H9 (cell line): ENCODE measurements around the gene IQCK. TPM values are rescaled to one million over a fixed set of nuclear protein-coding genes. Genes with fewer than 3 reads are reported as not detected.

Experiments used
- DNase-seq: peaks from one replicate; pipeline ENCODE4 v3.0.0-alpha.2; 2017
- H2AFZ ChIP-seq: one replicate; pipeline ENCODE4 v1.6.1; 2013; ENCODE audit warnings: mild to moderate bottlenecking, low read length, control low read depth, moderate library complexity
- H2AK5ac ChIP-seq: 2 replicates; pipeline ENCODE4 v1.6.1; 2013; ENCODE audit warnings: low read length, control low read depth, mixed read lengths; ENCODE audit not compliant: insufficient read length
- H2BK120ac ChIP-seq: one replicate; pipeline ENCODE4 v1.6.1; 2013; ENCODE audit warnings: low read depth, mild to moderate bottlenecking, low read length, control low read depth, inconsistent platforms; ENCODE audit not compliant: poor library complexity, severe bottlenecking
- H2BK12ac ChIP-seq: 2 replicates; pipeline ENCODE4 v1.6.1; 2013; ENCODE audit warnings: low read length, control low read depth, mixed read lengths, low read depth; ENCODE audit not compliant: insufficient read length
- H2BK15ac ChIP-seq: 2 replicates; pipeline ENCODE4 v1.6.1; 2013; ENCODE audit warnings: low read depth, low read length, control low read depth
- H2BK20ac ChIP-seq: one replicate; pipeline ENCODE4 v1.6.1; 2013; ENCODE audit warnings: low read depth, mild to moderate bottlenecking, low read length, control low read depth, inconsistent platforms; ENCODE audit not compliant: poor library complexity, severe bottlenecking
- H2BK5ac ChIP-seq: 2 replicates; pipeline ENCODE4 v1.6.1; 2013; ENCODE audit warnings: low read length, control low read depth, mixed read lengths; ENCODE audit not compliant: insufficient read length
- H3K14ac ChIP-seq: 2 replicates; pipeline ENCODE4 v1.6.1; 2013; ENCODE audit warnings: low read length, control low read depth; ENCODE audit not compliant: insufficient read depth
- H3K18ac ChIP-seq: 2 replicates; pipeline ENCODE4 v1.6.1; 2013; ENCODE audit warnings: low read depth, mild to moderate bottlenecking, mixed read lengths, low read length, control low read depth; ENCODE audit not compliant: insufficient read length
- H3K23ac ChIP-seq: 2 replicates; pipeline ENCODE4 v1.6.1; 2013; ENCODE audit warnings: low read length, control low read depth, mixed read lengths, low read depth; ENCODE audit not compliant: insufficient read length
- H3K23me2 ChIP-seq: 2 replicates; pipeline ENCODE4 v1.6.1; 2013; ENCODE audit warnings: low read depth, mild to moderate bottlenecking, mixed read lengths, low read length, control low read depth; ENCODE audit not compliant: insufficient read length, poor library complexity, severe bottlenecking
- H3K27ac ChIP-seq: 2 replicates; pipeline ENCODE4 v1.5.1; 2013; ENCODE audit warnings: low read length, control low read depth, mixed read lengths, low read depth; ENCODE audit not compliant: insufficient read length
- H3K27me3 ChIP-seq: 2 replicates; pipeline ENCODE4 v1.6.1; 2013; ENCODE audit warnings: low read length, control low read depth, inconsistent platforms; ENCODE audit not compliant: insufficient read depth
- H3K4ac ChIP-seq: 2 replicates; pipeline ENCODE4 v1.6.1; 2013; ENCODE audit warnings: low read depth, mild to moderate bottlenecking, control low read depth, inconsistent platforms, low read length, moderate library complexity
- H3K4me1 ChIP-seq: 2 replicates; pipeline ENCODE4 v1.6.1; 2013; ENCODE audit warnings: low read length, control low read depth, inconsistent platforms; ENCODE audit not compliant: insufficient read depth
- H3K4me2 ChIP-seq: 2 replicates; pipeline ENCODE4 v1.6.1; 2013; ENCODE audit warnings: low read length, control low read depth, mixed read lengths; ENCODE audit not compliant: insufficient read length, insufficient read depth
- H3K56ac ChIP-seq: 2 replicates; pipeline ENCODE4 v1.6.1; 2013; ENCODE audit warnings: low read depth, mild to moderate bottlenecking, mixed read lengths, low read length, control low read depth; ENCODE audit not compliant: insufficient read length
- H3K79me1 ChIP-seq: 2 replicates; pipeline ENCODE4 v1.6.1; 2013; ENCODE audit warnings: low read depth, mild to moderate bottlenecking, moderate library complexity, low read length, control low read depth, inconsistent platforms; ENCODE audit not compliant: insufficient read depth, poor library complexity, severe bottlenecking
- H3K79me2 ChIP-seq: 2 replicates; pipeline ENCODE4 v1.6.1; 2013; ENCODE audit warnings: low read length, control low read depth, inconsistent platforms; ENCODE audit not compliant: insufficient read depth
- H3K9ac ChIP-seq: 2 replicates; pipeline ENCODE4 v1.6.1; 2013; ENCODE audit warnings: low read length, control low read depth, mixed read lengths; ENCODE audit not compliant: insufficient read length; ENCODE audit errors: extremely low read depth
- H3K9me3 ChIP-seq: one replicate; pipeline ENCODE4 v1.6.1; 2013; ENCODE audit warnings: low read depth, low read length, inconsistent platforms; ENCODE audit not compliant: control insufficient read depth
- H3T11ph ChIP-seq: one replicate; pipeline ENCODE4 v1.6.1; 2013; ENCODE audit warnings: mild to moderate bottlenecking, low read length, control low read depth, inconsistent platforms
- H4K20me1 ChIP-seq: one replicate; pipeline ENCODE4 v1.6.1; 2013; ENCODE audit not compliant: control insufficient read depth, insufficient read length, insufficient read depth
- H4K5ac ChIP-seq: 2 replicates; pipeline ENCODE4 v1.6.1; 2013; ENCODE audit warnings: low read depth, mild to moderate bottlenecking, mixed read lengths, low read length, control low read depth; ENCODE audit not compliant: insufficient read length
- H4K8ac ChIP-seq: replicated peaks from 2 replicates; pipeline ENCODE4 v1.6.1; 2013; ENCODE audit warnings: low read length, control low read depth, mixed read lengths, low read depth; ENCODE audit not compliant: insufficient read length
- H4K91ac ChIP-seq: 2 replicates; pipeline ENCODE4 v1.6.1; 2013; ENCODE audit warnings: low read depth, mild to moderate bottlenecking, moderate library complexity, mixed read lengths, low read length, control low read depth; ENCODE audit not compliant: insufficient read length
- H3K27ac Mint-ChIP-seq, 3 experiments: 2 replicates in 2 of 3; 3 replicates in 1 of 3; pipeline ENCODE4 v1.8.0; 2020 to 2021; ENCODE audit warnings: mixed read lengths in 3 of 3, mild to moderate bottlenecking in 1 of 3, moderate library complexity in 1 of 3
- H3K27me3 Mint-ChIP-seq: 2 replicates; pipeline ENCODE4 v1.8.0; 2021; ENCODE audit warnings: low read depth, mild to moderate bottlenecking, moderate library complexity, mixed read lengths
- H3K36me3 Mint-ChIP-seq, 3 experiments: 2 replicates in 2 of 3; 3 replicates in 1 of 3; pipeline ENCODE4 v1.8.0; 2020 to 2021; ENCODE audit warnings: low read depth in 3 of 3, mixed read lengths in 3 of 3; ENCODE audit not compliant: insufficient read depth in 1 of 3
- H3K4me1 Mint-ChIP-seq, 2 experiments: 2 replicates each; pipeline ENCODE4 v1.8.0; 2020; ENCODE audit warnings: mixed read lengths in 2 of 2
- H3K4me3 Mint-ChIP-seq, 2 experiments: 2 replicates in 1 of 2; 3 replicates in 1 of 2; pipeline ENCODE4 v1.8.0; 2020 to 2021; ENCODE audit warnings: mild to moderate bottlenecking in 2 of 2, mixed read lengths in 2 of 2, moderate library complexity in 1 of 2
- H3K9me3 Mint-ChIP-seq, 2 experiments: 2 replicates in 1 of 2; 3 replicates in 1 of 2; pipeline ENCODE4 v1.8.0; 2020; ENCODE audit warnings: mild to moderate bottlenecking in 2 of 2, mixed read lengths in 2 of 2, moderate library complexity in 1 of 2
- CTCF ChIP-seq: fragments of 200-600 bp; sonication (generic); conservative IDR thresholded peaks from 3 replicates; pipeline ENCODE4 v1.8.0; 2021; ENCODE audit warnings: antibody characterized with exemption, mild to moderate bottlenecking
- WGBS: extraction: QIAGEN DNeasy Blood & Tissue Kit; methylation state at CpG from one replicate; pipeline ENCODE4 v1.1.7; 2013; ENCODE audit warnings: missing lambda C conversion rate, low lambda C conversion rate, mixed read lengths; ENCODE audit not compliant: insufficient read length; ENCODE audit errors: extremely low coverage; 5-methylcytosine and 5-hydroxymethylcytosine counted together
- total RNA-seq: library from RNA; stranded (reverse); gene quantifications from 2 replicates; pipeline ENCODE4 v1.2.1, GENCODE V29; 2021

The IQCK gene
- total RNA-seq, 1 experiment from 2014 or later = 9.0 TPM

- Histone ChIP-seq H3K79me2 (no peaks in the 10 kb centered on the region), H3K9me3 (no peaks in the 10 kb centered on the region), H2AK5ac (no peak overlapping the region), H4K8ac (no peak overlapping the region), H3K18ac (no peak overlapping the region), H3K14ac (no peak overlapping the region), H2AFZ (no peak overlapping the region), H3K4ac (no peak overlapping the region), H3K23me2 (no peaks in the 10 kb centered on the region), H2BK12ac (no peak overlapping the region), H3K23ac (no peak overlapping the region), H2BK5ac (no peak overlapping the region), H3K4me1 (no peaks in the 10 kb centered on the region), H3T11ph (no peak overlapping the region), H2BK120ac (no peak overlapping the region), H3K56ac (no peak overlapping the region), H2BK20ac (no peak overlapping the region), H3K9ac (no peak overlapping the region), H3K27ac (no peak overlapping the region), H4K20me1 (no peaks in the 10 kb centered on the region), H4K91ac (no peak overlapping the region), H3K27me3 (no peaks in the 10 kb centered on the region), H2BK15ac (no peak overlapping the region), H3K79me1 (no peaks in the 10 kb centered on the region), H3K4me2 (no peak overlapping the region), H4K5ac (no peak overlapping the region)
- no peaks in the 10 kb centered on the region for H3K27me3 Mint-ChIP-seq
- no CpG with 5 or more reads among the region's 3 CpGs for WGBS
- no peak for DNase-seq
- 0 out of 7 replicates have a peak overlapping the region, but pooled peaks of 1 of the 3 experiments have one; percentile 63 for H3K27ac Mint-ChIP-seq
- TF ChIP-seq CTCF = no peak
- H3K4me3 Mint-ChIP-seq = no peak overlapping the region
- H3K4me1 Mint-ChIP-seq = peaks cover 3 to 11% of the 10 kb centered on the region in 2 experiments
- H3K36me3 Mint-ChIP-seq = no peaks in the 10 kb centered on the region; a peak in 1 of 7 replicates
- H3K9me3 Mint-ChIP-seq = no peaks in the 10 kb centered on the region
Measured at GRCh38 chr16:19784183-19784736, 66.2 kb downstream of the IQCK start.
